IMR-90 (cell line): ENCODE measurements around the gene MAP3K8. TPM values are rescaled to one million over a fixed set of nuclear protein-coding genes. Genes with fewer than 3 reads are reported as not detected.

ENCODE experiments used
- ATAC-seq: fragments of 200-7000 bp; cut with Tn5 transposase; 2 replicates; pipeline ENCODE4 v1.9.1; 2020; ENCODE audit warnings: low read depth, mild to moderate bottlenecking, moderate library complexity
- BruUV-seq: library from RNA; stranded (reverse); fragments of 400-500 nt; replicated peaks from 2 replicates; lab custom pipeline; 2021; lab: Mats Ljungman, UMichigan
- CTCF ChIA-PET: fragments of 300-600 bp; formaldehyde crosslinking; extraction: SDS; loops from one replicate; lab custom pipeline; 2021; ENCODE audit warnings: antibody characterized with exemption; lab: Yijun Ruan, JAX
- POLR2A ChIA-PET: fragments of 300-600 bp; sonication (Branson Sonifier 250); formaldehyde crosslinking; loops from one replicate; lab custom pipeline; 2022; ENCODE audit warnings: antibody characterized with exemption; ENCODE audit not compliant: unreplicated experiment; lab: Charles Lee
- DNase-seq: peaks from one replicate; pipeline ENCODE4 v3.0.0; 2013
- H2AFZ ChIP-seq: replicated peaks from 2 replicates; pipeline ENCODE3; 2013; ENCODE audit warnings: low read length, mild to moderate bottlenecking; ENCODE audit not compliant: poor library complexity
- H2AK5ac ChIP-seq: 2 replicates; pipeline ENCODE4 v1.6.1; 2013; ENCODE audit warnings: low read depth, low read length, inconsistent platforms
- H2AK9ac ChIP-seq: replicated peaks from 2 replicates; pipeline ENCODE3; 2013; ENCODE audit warnings: mild to moderate bottlenecking, low read depth, low read length, moderate library complexity; ENCODE audit not compliant: poor library complexity
- H2BK120ac ChIP-seq: 2 replicates; pipeline ENCODE4 v1.6.1; 2013; ENCODE audit warnings: low read depth, low read length, inconsistent platforms
- H2BK15ac ChIP-seq: 3 replicates; pipeline ENCODE4 v1.6.1; 2013; ENCODE audit warnings: low read depth, low read length, inconsistent platforms
- H2BK20ac ChIP-seq: 2 replicates; pipeline ENCODE4 v1.6.1; 2013; ENCODE audit warnings: low read depth, mild to moderate bottlenecking, inconsistent platforms, low read length, moderate library complexity
- H2BK5ac ChIP-seq: 2 replicates; pipeline ENCODE4 v1.6.1; 2013; ENCODE audit warnings: mild to moderate bottlenecking, low read depth, low read length, inconsistent platforms; ENCODE audit not compliant: poor library complexity, severe bottlenecking
- H3K14ac ChIP-seq: replicated peaks from 2 replicates; pipeline ENCODE4 v1.6.1; 2013; ENCODE audit warnings: low read depth, low read length, inconsistent platforms
- H3K18ac ChIP-seq: 2 replicates; pipeline ENCODE4 v1.6.1; 2013; ENCODE audit warnings: low read depth, low read length, control low read depth
- H3K23ac ChIP-seq: 2 replicates; pipeline ENCODE4 v1.6.1; 2013; ENCODE audit warnings: low read depth, low read length, inconsistent platforms
- H3K27ac ChIP-seq: 2 replicates; pipeline ENCODE4 v1.5.1; 2013; ENCODE audit warnings: mild to moderate bottlenecking, control low read depth, low read length; ENCODE audit not compliant: insufficient read depth
- H3K27me3 ChIP-seq: 2 replicates; pipeline ENCODE4 v1.6.1; 2013; ENCODE audit warnings: low read length; ENCODE audit not compliant: control insufficient read depth, insufficient read depth
- H3K36me3 ChIP-seq: 2 replicates; pipeline ENCODE4 v1.6.1; 2013; ENCODE audit warnings: low read length, mixed read lengths; ENCODE audit not compliant: control insufficient read depth, insufficient read depth
- H3K4ac ChIP-seq: 2 replicates; pipeline ENCODE4 v1.6.1; 2013; ENCODE audit warnings: low read depth, low read length, inconsistent platforms
- H3K4me1 ChIP-seq: 2 replicates; pipeline ENCODE4 v1.6.1; 2013; ENCODE audit warnings: low read length, mixed read lengths; ENCODE audit not compliant: control insufficient read depth, insufficient read depth
- H3K4me2 ChIP-seq: 2 replicates; pipeline ENCODE4 v1.6.1; 2013; ENCODE audit warnings: low read depth, mild to moderate bottlenecking, control low read depth, low read length, moderate library complexity
- H3K4me3 ChIP-seq: 2 replicates; pipeline ENCODE4 v1.5.1; 2013; ENCODE audit warnings: low read depth, mild to moderate bottlenecking, control low read depth, low read length, moderate library complexity; ENCODE audit not compliant: insufficient read depth
- H3K56ac ChIP-seq: 2 replicates; pipeline ENCODE4 v1.6.1; 2013; ENCODE audit warnings: low read length, inconsistent platforms; ENCODE audit not compliant: insufficient read depth; ENCODE audit errors: extremely low read depth
- H3K79me1 ChIP-seq, 2 experiments: 2 replicates each; pipeline ENCODE4 v1.6.1; 2013; ENCODE audit warnings: low read length in 2 of 2, inconsistent platforms in 1 of 2, low read depth in 1 of 2
- H3K9ac ChIP-seq: 2 replicates; pipeline ENCODE4 v1.6.1; 2013; ENCODE audit warnings: low read depth, low read length, control low read depth
- H3K9me1 ChIP-seq: 2 replicates; pipeline ENCODE4 v1.6.1; 2013; ENCODE audit warnings: low read length, inconsistent platforms; ENCODE audit not compliant: insufficient read depth
- H3K9me3 ChIP-seq: 2 replicates; pipeline ENCODE4 v1.6.1; 2013; ENCODE audit warnings: low read length; ENCODE audit not compliant: control insufficient read depth, insufficient read depth
- H4K20me1 ChIP-seq: 2 replicates; pipeline ENCODE4 v1.6.1; 2013; ENCODE audit warnings: low read length, inconsistent platforms; ENCODE audit not compliant: insufficient read depth
- H4K5ac ChIP-seq: 2 replicates; pipeline ENCODE4 v1.6.1; 2013; ENCODE audit warnings: mild to moderate bottlenecking, low read depth, low read length, control low read depth
- H4K8ac ChIP-seq, 2 experiments: 2 replicates each; pipeline ENCODE4 v1.6.1; 2013; ENCODE audit warnings: low read depth in 2 of 2, low read length in 2 of 2, control low read depth in 1 of 2, inconsistent platforms in 1 of 2
- H4K91ac ChIP-seq: 2 replicates; pipeline ENCODE4 v1.6.1; 2013; ENCODE audit warnings: low read depth, low read length, inconsistent platforms; ENCODE audit not compliant: insufficient read depth
- BHLHE40 ChIP-seq: fragments of 150-350 bp; IDR thresholded peaks from 2 replicates; pipeline ENCODE4 v1.6.1; 2016; ENCODE audit warnings: mild to moderate bottlenecking, low read depth, low read length
- CHD1 ChIP-seq: IDR thresholded peaks from 2 replicates; pipeline ENCODE4 v1.6.1; 2012; ENCODE audit warnings: low read depth, low read length, improper control_type of control experiment
- MXI1 ChIP-seq: IDR thresholded peaks from 2 replicates; pipeline ENCODE4 v1.6.1; 2012; ENCODE audit warnings: low read depth, mild to moderate bottlenecking, low read length, moderate library complexity, borderline replicate concordance
- RAD21 ChIP-seq: IDR thresholded peaks from 2 replicates; pipeline ENCODE4 v1.6.1; 2012; ENCODE audit warnings: low read length, improper control_type of control experiment
- RCOR1 ChIP-seq: IDR thresholded peaks from 2 replicates; pipeline ENCODE4 v1.6.1; 2012; ENCODE audit warnings: mild to moderate bottlenecking, low read length, improper control_type of control experiment; ENCODE audit not compliant: insufficient replicate concordance
- RFX5 ChIP-seq: IDR thresholded peaks from 2 replicates; pipeline ENCODE4 v1.8.0; 2012; ENCODE audit warnings: low read depth, mild to moderate bottlenecking, low read length, moderate library complexity
- WGBS, 2 experiments: methylation state at CpG; one replicate each; pipeline versions ENCODE4 v1.1.5 to v1.1.7; 2013; ENCODE audit warnings: missing lambda C conversion rate in 2 of 2; ENCODE audit not compliant: insufficient read length in 1 of 2; ENCODE audit errors: extremely low coverage in 2 of 2; 5-methylcytosine and 5-hydroxymethylcytosine counted together
- dilution Hi-C: fragments of 300-500 bp; cut with HindIII; formaldehyde crosslinking; loops from one replicate; pipeline ENCODE4 v1.14.3; 2018; ENCODE audit warnings: low sequenced_read_pairs; ENCODE audit not compliant: unreplicated experiment
- in situ Hi-C: fragments of 300-500 bp; cut with MboI; formaldehyde crosslinking; loops from 3 replicates; pipeline ENCODE4 v1.14.3; 2019; ENCODE audit warnings: low sequenced_read_pairs, inconsistent platforms, mixed read lengths
- intact Hi-C: fragments of 100-400 bp; cut with micrococcal nuclease; formaldehyde crosslinking; loops from 2 replicates; pipeline ENCODE4 v1.10.0; 2022
- polyA plus RNA-seq, 3 experiments: library from polyadenylated mRNA; depleted of rRNA; stranded (reverse); fragments of >200 nt; gene quantifications; 2 replicates each; pipeline ENCODE4 v1.2.3, GENCODE V29; 2012; ENCODE audit warnings: low replicate concordance in 1 of 3
- total RNA-seq: library from RNA; depleted of rRNA; stranded (reverse); fragments of >200 nt; gene quantifications from 2 replicates; pipeline ENCODE4 v1.2.3, GENCODE V29; 2012

The MAP3K8 gene
- total and polyA plus RNA-seq, 2 of the 4 experiments (the other 2 are of a cell fraction), result 1.8 to 2.6 TPM

GRCh38 chr10:30430544-30431298 lies 3.3 kb upstream of the MAP3K8 start:
- dilution Hi-C loops (no loop called here), intact Hi-C loops (no loop called here), in situ Hi-C loops (no loop called here)
- Histone ChIP-seq H2BK5ac (no peak overlapping the region), H3K56ac (no peak overlapping the region), H3K27ac (no peak overlapping the region), H2AK9ac (no peak overlapping the region), H3K27me3 (no peaks in the 10 kb centered on the region), H3K23ac (no peak overlapping the region), H3K79me1 (peaks cover 4 to 6% of the 10 kb centered on the region in 2 experiments; a peak in 3 of 4 replicates), H3K4me3 (no peak overlapping the region), H4K20me1 (no peaks in the 10 kb centered on the region), H3K9me1 (peaks cover 3% of the 10 kb centered on the region; the same call in 1 of the 2 replicates), H3K18ac (no peak overlapping the region), H2BK20ac (no peak overlapping the region), H2AFZ (no peak overlapping the region), H3K4ac (no peak overlapping the region), H2BK15ac (no peak overlapping the region; the same call in 2 of the 3 replicates), H4K5ac (no peak overlapping the region), H3K9me3 (no peaks in the 10 kb centered on the region), H4K8ac (no peak overlapping the region), H4K91ac (no peak overlapping the region), H3K14ac (no peak overlapping the region), H2AK5ac (no peak overlapping the region), H3K4me2 (no peak overlapping the region), H3K36me3 (no peaks in the 10 kb centered on the region), H2BK120ac (no peak overlapping the region), H3K9ac (no peak overlapping the region), H3K4me1 (peaks cover 5% of the 10 kb centered on the region)
- TF ChIP-seq RFX5 (no peak), RCOR1 (no peak), RAD21 (no peak), BHLHE40 (no peak), MXI1 (no peak), CHD1 (no peak)
- DNase-seq, result no peak
- CTCF ChIA-PET, result no interaction called here
- BruUV-seq, result no TSS peak
- 100% methylated on average over 3 of the region's 12 CpGs; no CpG with 5 or more reads in 1 of the 2 experiments for WGBS, 2 experiments
- POLR2A ChIA-PET, result no interaction called here
- no peak for ATAC-seq
